Subcutaneous preadipocyte (primary cell): ENCODE data around the gene TMEM59. TPM values are rescaled to one million over a fixed set of nuclear protein-coding genes. Genes with fewer than 3 reads are reported as not detected.

Experiments
- small RNA-seq: library from RNA; depleted of rRNA; stranded (forward); fragments of <200 nt; gene quantifications from one replicate; pipeline ENCODE3, GENCODE V24; 2012
- total RNA-seq: library from RNA; depleted of rRNA; stranded (reverse); fragments of >200 nt; gene quantifications from 2 replicates; pipeline ENCODE4 v1.2.3, GENCODE V29; 2012

TMEM59 gene, protein sequence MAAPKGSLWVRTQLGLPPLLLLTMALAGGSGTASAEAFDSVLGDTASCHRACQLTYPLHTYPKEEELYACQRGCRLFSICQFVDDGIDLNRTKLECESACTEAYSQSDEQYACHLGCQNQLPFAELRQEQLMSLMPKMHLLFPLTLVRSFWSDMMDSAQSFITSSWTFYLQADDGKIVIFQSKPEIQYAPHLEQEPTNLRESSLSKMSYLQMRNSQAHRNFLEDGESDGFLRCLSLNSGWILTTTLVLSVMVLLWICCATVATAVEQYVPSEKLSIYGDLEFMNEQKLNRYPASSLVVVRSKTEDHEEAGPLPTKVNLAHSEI
- total RNA-seq = 116 and 150 TPM in 2 replicates

DNA sequence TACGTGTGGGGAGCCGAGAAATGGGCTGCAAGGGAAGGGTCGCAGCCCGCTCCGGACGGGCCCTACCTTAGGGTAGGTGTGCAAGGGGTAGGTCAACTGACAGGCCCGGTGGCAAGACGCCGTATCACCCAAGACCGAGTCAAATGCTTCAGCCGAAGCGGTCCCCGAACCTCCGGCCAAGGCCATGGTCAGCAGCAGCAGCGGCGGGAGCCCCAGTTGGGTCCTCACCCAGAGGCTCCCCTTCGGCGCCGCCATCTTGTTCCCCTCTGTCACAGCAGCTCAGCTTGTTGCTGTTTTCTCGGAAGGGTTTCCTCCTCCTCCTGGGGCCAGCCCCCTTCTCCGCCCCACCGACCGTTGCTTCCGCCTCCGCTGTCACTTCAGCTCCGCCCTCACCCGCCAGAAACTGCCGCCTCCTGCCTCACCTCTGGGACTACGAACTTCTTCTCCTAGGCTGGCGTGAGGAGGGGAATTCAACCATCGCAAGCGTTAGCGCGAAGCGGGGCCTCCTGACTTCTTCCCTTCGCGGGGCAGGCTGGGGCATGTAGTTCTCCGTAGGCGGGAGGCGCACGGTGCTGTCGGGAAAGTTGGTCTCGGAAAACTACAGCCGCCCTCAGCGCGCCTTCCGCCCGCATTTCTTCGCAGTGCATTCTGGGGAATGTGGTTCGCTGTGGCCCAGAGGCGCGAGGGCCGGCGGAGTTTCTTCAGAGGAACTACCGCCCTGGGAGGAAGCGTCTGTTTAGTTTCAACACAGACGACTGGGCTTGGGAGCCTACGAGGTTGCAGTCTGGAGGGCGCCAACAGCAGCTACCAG is at the start of gene TMEM59, which contains the start of gene TCEANC2:
TSS of gene TMEM59 (minus strand) at position 271 of the 811 bp plus-strand sequence. CDS start at position 255, 16 bp downstream.
TSS of gene TCEANC2 (plus strand) at position 675 of the 811 bp plus-strand sequence. CDS start 815 bp downstream, outside the sequence.

DNA sequence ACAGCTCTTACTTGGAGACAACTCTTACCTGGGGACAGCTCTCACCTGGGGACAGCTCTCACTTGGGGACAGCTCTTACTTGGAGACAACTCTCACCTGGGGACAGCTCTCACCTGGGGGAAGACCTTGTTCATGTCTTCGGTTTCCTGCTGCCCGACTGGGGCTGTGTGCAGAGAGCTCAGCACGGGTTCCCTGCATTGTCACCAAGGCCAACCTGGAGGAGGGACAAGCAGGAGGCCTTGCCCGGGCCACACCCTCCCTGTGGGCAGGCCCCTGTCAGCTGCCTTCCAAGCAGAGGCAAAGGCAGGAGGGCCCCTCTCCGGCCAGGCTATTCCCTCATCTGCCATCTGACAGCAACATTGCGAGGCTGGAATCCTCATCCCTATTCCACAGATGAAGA is 35.0 kb downstream of the TMEM59 start, which contains the start of gene LDLRAD1:
TSS of gene LDLRAD1 (minus strand) at position 208 of the 400 bp plus-strand sequence. CDS start at position 134, 74 bp downstream.

Small RNA genes lying within 50 kb of the gene (small RNA-seq; reads per million reads assigned to genes)
- gene AL353898.1 = not detected
- gene AL353898.2 = not detected

Other genes with a start within 250 kb of the TMEM59 start
- 32.0 and 46.1 TPM in 2 replicates for gene NDC1, start 214.9 kb downstream of the TMEM59 start, total RNA-seq
- 16.0 and 17.6 TPM in 2 replicates for gene YIPF1, start 163.4 kb downstream of the TMEM59 start, total RNA-seq
- not detected in 2 replicates for gene DIO1, start 159.0 kb downstream of the TMEM59 start, total RNA-seq
- gene IFT25, start 107.5 kb downstream of the TMEM59 start, total RNA-seq = 25.4 and 27.9 TPM in 2 replicates
- gene LRRC42, start 106.9 kb downstream of the TMEM59 start, total RNA-seq = 29.3 and 30.9 TPM in 2 replicates
- not detected in 2 replicates for gene LDLRAD1, start 35.0 kb downstream of the TMEM59 start, total RNA-seq
- gene TCEANC2, start 404 bp upstream of the TMEM59 start, total RNA-seq = 2.2 and 5.1 TPM in 2 replicates
- gene CDCP2, start 99.8 kb upstream of the TMEM59 start, total RNA-seq = not detected in 2 replicates
- gene CYB5RL, start 146.8 kb upstream of the TMEM59 start, total RNA-seq = 7.6 and 8.5 TPM in 2 replicates
- gene MRPL37, start 147.0 kb upstream of the TMEM59 start, total RNA-seq = 102 and 119 TPM in 2 replicates